ENCODE measurements around the gene ITPRIPL2. TPM values are rescaled to one million over a fixed set of nuclear protein-coding genes. Genes with fewer than 3 reads are reported as not detected.

ITPRIPL2 gene
- total RNA-seq, 2 experiments from 2014 or later = not detected

DNA sequence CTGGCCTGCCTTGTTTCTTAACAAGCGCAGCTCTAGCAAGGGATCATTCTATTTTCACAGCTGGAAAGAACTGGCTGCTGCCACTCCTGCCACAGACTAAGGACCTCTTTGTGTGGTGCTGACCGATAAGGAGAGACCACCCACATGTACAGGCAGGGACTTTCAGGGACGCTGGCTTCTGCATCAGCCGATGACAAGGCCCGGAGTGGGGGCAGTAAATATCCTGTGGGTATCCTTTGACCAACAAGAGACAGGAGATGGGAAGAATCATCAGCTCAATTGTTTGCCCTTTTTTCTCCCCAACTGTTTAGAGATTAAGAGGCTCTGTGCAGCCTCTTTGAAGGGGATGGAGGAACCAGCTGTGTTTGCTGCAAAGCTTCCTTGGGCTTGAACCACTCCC, 9.2 kb upstream of the ITPRIPL2 start:
- ChIA-PET CTCF (ENCODE audit: unreplicated experiment) (no interaction called here), POLR2A (interaction anchor here (1.2 kb wide), 1 partner anchor 27 kb away, joined by 4 read pairs; no protein-coding TSS in a partner anchor)
- DNase-seq (ENCODE audit: low spot score) = no peak
- TF ChIP-seq CTCF (conservative IDR thresholded peaks at IDR 0.05; ENCODE audit: low read length) = no peak
- no peak for TF ChIP-seq EZH2phosphoT487 (IDR thresholded peaks at IDR 0.05; ENCODE audit: borderline replicate concordance, low read depth, low read length)
- 0 out of 2 replicates have a peak, but pooled peaks cover 4% of the 10 kb centered on the region for H3K9me3 ChIP-seq (ENCODE audit: low read length)
- H3K4me3 ChIP-seq (ENCODE audit: low read depth, low read length, poor library complexity, severe bottlenecking) = no peak overlapping the region
- H3K4me1 ChIP-seq (ENCODE audit: insufficient read depth, low read length, poor library complexity, severe bottlenecking) = peaks cover 5% of the 10 kb centered on the region
- BruUV-seq (replicated peaks) = no TSS peak
- intact Hi-C loops (cut with micrococcal nuclease; ENCODE audit: unreplicated experiment) = no loop called here
- H3K9me2 ChIP-seq (ENCODE audit: insufficient read depth, low read length) = no peaks in the 10 kb centered on the region
- H3K4me2 ChIP-seq (ENCODE audit: low read length) = no peak overlapping the region
- no peaks in the 10 kb centered on the region for H3K36me3 ChIP-seq (ENCODE audit: insufficient read depth, low read length)
- no peaks in the 10 kb centered on the region for H3K79me2 ChIP-seq (ENCODE audit: insufficient read depth, low read depth, low read length)
- no peaks in the 10 kb centered on the region for H4K20me1 ChIP-seq (ENCODE audit: insufficient read depth, low read length)
- H2AFZ ChIP-seq (ENCODE audit: low read length) = no peak overlapping the region
- H3K27ac ChIP-seq (ENCODE audit: low read depth, low read length, poor library complexity, severe bottlenecking) = no peak overlapping the region

DNA sequence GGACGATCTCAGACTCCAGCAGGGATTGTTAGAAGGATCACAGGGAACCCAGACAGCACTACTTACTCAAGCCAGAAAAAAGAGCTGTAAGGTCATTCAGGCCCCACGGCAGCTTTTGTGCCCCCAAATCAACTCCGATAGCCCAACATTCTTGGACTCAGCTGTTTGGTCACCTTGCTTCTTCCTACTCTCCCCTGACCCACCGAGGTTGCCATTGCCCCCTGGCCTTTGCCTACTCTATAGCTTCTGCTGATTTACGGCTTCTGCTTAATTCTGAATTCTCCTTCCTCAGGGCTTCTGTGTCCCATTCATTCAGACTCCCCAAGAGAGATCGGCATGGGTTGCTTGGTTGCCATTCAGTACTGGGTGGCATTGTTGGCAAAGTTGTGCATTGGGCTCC, 8.6 kb upstream of the ITPRIPL2 start:
- TF ChIP-seq EZH2phosphoT487 (IDR thresholded peaks at IDR 0.05; ENCODE audit: borderline replicate concordance, low read depth, low read length) = no peak
- no peak for TF ChIP-seq CTCF (conservative IDR thresholded peaks at IDR 0.05; ENCODE audit: low read length)
- no peak for DNase-seq (ENCODE audit: low spot score)
- Histone ChIP-seq H4K20me1 (ENCODE audit: insufficient read depth, low read length) (no peaks in the 10 kb centered on the region), H2AFZ (ENCODE audit: low read length) (no peak overlapping the region), H3K4me1 (ENCODE audit: insufficient read depth, low read length, poor library complexity, severe bottlenecking) (peaks cover 5% of the 10 kb centered on the region), H3K36me3 (ENCODE audit: insufficient read depth, low read length) (no peaks in the 10 kb centered on the region), H3K4me3 (ENCODE audit: low read depth, low read length, poor library complexity, severe bottlenecking) (no peak overlapping the region), H3K9me2 (ENCODE audit: insufficient read depth, low read length) (no peaks in the 10 kb centered on the region), H3K4me2 (ENCODE audit: low read length) (no peak overlapping the region), H3K79me2 (ENCODE audit: insufficient read depth, low read depth, low read length) (no peaks in the 10 kb centered on the region), H3K27ac (ENCODE audit: low read depth, low read length, poor library complexity, severe bottlenecking) (no peak overlapping the region), H3K9me3 (ENCODE audit: low read length) (0 out of 2 replicates have a peak, but pooled peaks cover 1% of the 10 kb centered on the region)
- POLR2A ChIA-PET = interaction anchor here (1.2 kb wide), 1 partner anchor 27 kb away, joined by 4 read pairs; no protein-coding TSS in a partner anchor
- CTCF ChIA-PET (ENCODE audit: unreplicated experiment) = no interaction called here
- BruUV-seq (replicated peaks) = no TSS peak
- intact Hi-C loops (cut with micrococcal nuclease; ENCODE audit: unreplicated experiment) = no loop called here

DNA sequence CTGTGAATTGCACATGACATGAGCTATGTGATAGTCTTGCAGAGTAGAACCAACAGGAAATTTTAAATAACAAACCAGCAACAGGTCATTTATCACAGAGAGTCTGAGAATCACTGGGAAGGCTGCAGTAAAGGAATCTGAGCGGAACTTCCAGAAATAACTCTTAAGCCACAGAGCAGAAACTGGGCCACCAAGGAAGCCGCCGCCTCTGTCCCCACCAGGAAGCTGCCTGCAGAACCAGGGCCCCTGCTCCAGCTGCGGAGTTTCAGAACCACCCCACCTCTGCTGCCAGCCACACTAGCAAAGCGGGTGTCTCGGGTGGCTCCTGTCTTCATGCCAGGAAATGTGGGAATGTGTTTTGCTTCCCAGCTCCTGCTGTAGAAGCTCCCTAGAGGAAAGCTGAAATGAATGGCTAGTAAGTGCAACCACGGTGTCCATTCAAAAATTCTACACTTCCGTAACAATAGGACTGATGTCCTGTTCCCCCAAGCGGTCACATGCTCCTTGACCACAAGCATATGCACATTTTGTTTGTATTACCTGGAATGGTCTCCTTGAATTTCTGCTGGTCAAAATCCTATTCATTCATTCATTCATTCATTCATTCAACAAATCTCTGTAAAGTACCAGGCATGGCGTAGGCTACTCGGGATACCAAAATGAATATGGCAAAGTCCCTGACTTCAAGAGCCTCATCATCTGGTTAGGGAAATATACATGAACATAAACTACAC, 7.7 kb upstream of the ITPRIPL2 start:
- H3K4me1 ChIP-seq (ENCODE audit: insufficient read depth, low read length, poor library complexity, severe bottlenecking) = peaks cover 5% of the 10 kb centered on the region
- H3K79me2 ChIP-seq (ENCODE audit: insufficient read depth, low read depth, low read length) = no peaks in the 10 kb centered on the region
- no peaks in the 10 kb centered on the region for H3K36me3 ChIP-seq (ENCODE audit: insufficient read depth, low read length)
- H3K27ac ChIP-seq (ENCODE audit: low read depth, low read length, poor library complexity, severe bottlenecking) = no peak overlapping the region
- H4K20me1 ChIP-seq (ENCODE audit: insufficient read depth, low read length) = no peaks in the 10 kb centered on the region
- CTCF ChIA-PET (ENCODE audit: unreplicated experiment) = no interaction called here
- no peaks in the 10 kb centered on the region for H3K9me3 ChIP-seq (ENCODE audit: low read length)
- TF ChIP-seq CTCF (conservative IDR thresholded peaks at IDR 0.05; ENCODE audit: low read length) (no peak), EZH2phosphoT487 (IDR thresholded peaks at IDR 0.05; ENCODE audit: borderline replicate concordance, low read depth, low read length) (no peak)
- no peak overlapping the region for H3K4me3 ChIP-seq (ENCODE audit: low read depth, low read length, poor library complexity, severe bottlenecking)
- no peaks in the 10 kb centered on the region for H3K9me2 ChIP-seq (ENCODE audit: insufficient read depth, low read length)
- no peak overlapping the region for H3K4me2 ChIP-seq (ENCODE audit: low read length)
- BruUV-seq (replicated peaks) = no TSS peak
- H2AFZ ChIP-seq (ENCODE audit: low read length) = no peak overlapping the region
- intact Hi-C loops (cut with micrococcal nuclease; ENCODE audit: unreplicated experiment) = no loop called here
- DNase-seq (ENCODE audit: low spot score) = no peak
- POLR2A ChIA-PET = interaction anchor here (1.2 to 1.3 kb wide), 2 partner anchors 11 to 28 kb away, joined by 4 to 5 read pairs; no protein-coding TSS in a partner anchor

Measured in OCI-LY7 (cell line).